Retina (tissue), 1 donor: ENCODE results near the gene NUP188.
A peak's percentile ranks its signal among the peaks of the same experiment; 100 is the strongest.

Experiments used
- DNase-seq: peaks from one replicate; pipeline ENCODE4 v3.0.0-alpha.2; 2016

Gene NUP188

GRCh38 chr9:128913995-128914772 is 33.3 kb upstream of the NUP188 start:
- no peak for DNase-seq

GRCh38 chr9:128916204-128916603 is 31.3 kb upstream of the NUP188 start:
- DNase-seq: no peak

GRCh38 chr9:128916745-128917144 is 30.8 kb upstream of the NUP188 start:
- no peak for DNase-seq

- DNase-seq: no peak
These were observed 30.2 kb upstream of the NUP188 start for GRCh38 chr9:128917151-128917849.

- no peak for DNase-seq
These were observed 28.6 kb upstream of the NUP188 start for GRCh38 chr9:128918921-128919320.

- no peak for DNase-seq
These were observed 28.0 kb upstream of the NUP188 start for GRCh38 chr9:128919402-128920089.

GRCh38 chr9:128920381-128921058 is 27.0 kb upstream of the NUP188 start, which contains the start of gene PHYHD1:
PHYHD1 (plus strand) TSS chr9:128920982; CDS start chr9:128922324, 1,342 bp downstream.
- DNase-seq: peak; percentile 35

GRCh38 chr9:128921881-128922763 is 25.4 kb upstream of the NUP188 start:
- DNase-seq: peak; percentile 88

GRCh38 chr9:128923493-128923883 is 24.0 kb upstream of the NUP188 start:
- no peak for DNase-seq

- peak; percentile 68 for DNase-seq
These were observed 19.6 kb upstream of the NUP188 start for GRCh38 chr9:128927731-128928411.

GRCh38 chr9:128928624-128929023 is 18.9 kb upstream of the NUP188 start:
- DNase-seq: no peak

GRCh38 chr9:128929560-128929959 is 17.9 kb upstream of the NUP188 start:
- no peak for DNase-seq

- no peak for DNase-seq
These were observed 13.8 kb upstream of the NUP188 start for GRCh38 chr9:128933731-128934130.

GRCh38 chr9:128936171-128936865 is 11.2 kb upstream of the NUP188 start:
- no peak for DNase-seq

GRCh38 chr9:128937310-128938165 is 10.0 kb upstream of the NUP188 start:
- DNase-seq: no peak

GRCh38 chr9:128940271-128940921 is 7.1 kb upstream of the NUP188 start:
- DNase-seq: no peak

GRCh38 chr9:128940946-128941755 is 6.3 kb upstream of the NUP188 start:
- no peak for DNase-seq
